Measurements from ENCODE around the gene PDE1C.
"Not testable (repeated sequence)": the region's sequence is repeated elsewhere in the genome, so short reads cannot be mapped to it uniquely, and the experiment has no call there.

PDE1C gene

GRCh38 chr7:31850066-31850465, 220.1 kb downstream of the PDE1C start:
- DNase-seq (ENCODE audit: low read depth in 2 of 2): no peak

DNA sequence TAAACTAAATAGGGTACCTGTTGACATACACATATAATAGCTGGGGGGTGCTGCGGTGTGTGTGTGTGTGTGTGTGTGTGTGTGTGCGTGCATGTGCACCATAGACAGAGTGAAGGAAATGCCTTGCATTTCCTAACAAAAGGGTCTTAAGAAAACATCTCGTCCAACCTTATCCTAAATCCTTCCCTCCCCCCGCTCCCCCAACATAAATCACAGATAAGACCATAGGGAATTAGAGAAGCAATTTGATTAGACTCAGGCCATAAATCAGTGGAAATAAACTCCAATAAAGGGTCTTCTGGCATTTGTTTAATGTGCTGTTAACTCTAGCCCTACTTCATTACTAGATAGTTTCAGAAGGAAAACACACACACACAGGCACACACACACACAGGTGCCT, 234.7 kb downstream of the PDE1C start:
- no peak for DNase-seq (ENCODE audit: low read depth in 2 of 2)

GRCh38 chr7:31833625-31834024, 236.6 kb downstream of the PDE1C start:
- DNase-seq (ENCODE audit: low read depth in 2 of 2): not testable (repeated sequence)

DNA sequence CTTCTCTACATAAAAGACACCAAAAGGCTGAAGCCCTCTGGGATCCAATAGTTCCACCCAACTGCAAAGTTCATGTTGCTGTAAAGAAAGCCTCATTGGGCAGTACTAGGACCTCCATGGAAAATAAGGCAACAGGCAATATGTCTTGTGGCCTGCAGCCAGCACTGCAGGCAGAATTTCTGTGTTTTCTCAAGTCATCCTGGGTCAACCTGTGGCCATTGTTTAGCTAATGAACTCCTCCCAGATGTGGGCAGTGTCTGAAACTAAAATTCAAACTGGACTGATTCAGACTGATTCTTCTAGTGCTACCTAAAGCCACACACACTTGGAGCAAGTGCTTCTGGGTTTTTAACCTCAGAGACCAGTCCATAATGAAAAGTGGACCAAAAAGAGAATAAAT, 241.7 kb downstream of the PDE1C start:
- DNase-seq (ENCODE audit: low read depth in 2 of 2): no peak

GRCh38 chr7:31825576-31825975, 244.6 kb downstream of the PDE1C start:
- no peak for DNase-seq (ENCODE audit: low read depth in 2 of 2)

DNA sequence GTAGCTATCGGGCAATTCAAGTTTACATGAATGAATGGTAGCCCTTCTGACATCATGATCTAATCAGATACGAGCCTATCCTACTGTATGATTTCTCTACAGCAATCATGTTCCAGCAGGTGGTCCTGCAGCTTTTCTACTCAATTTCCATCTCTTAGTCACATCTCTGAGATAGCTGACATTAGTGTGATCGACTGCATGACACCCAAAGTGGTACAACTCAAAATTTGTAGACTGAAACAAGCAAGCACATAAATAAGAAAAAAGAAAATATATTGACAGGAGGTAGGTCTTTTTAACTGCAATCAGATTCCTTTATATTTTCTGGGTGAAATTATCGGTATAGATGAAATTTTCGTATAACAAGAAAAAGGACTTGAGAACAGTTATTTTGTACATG, 251.2 kb downstream of the PDE1C start:
- no peak for DNase-seq (ENCODE audit: low read depth in 2 of 2)

DNA sequence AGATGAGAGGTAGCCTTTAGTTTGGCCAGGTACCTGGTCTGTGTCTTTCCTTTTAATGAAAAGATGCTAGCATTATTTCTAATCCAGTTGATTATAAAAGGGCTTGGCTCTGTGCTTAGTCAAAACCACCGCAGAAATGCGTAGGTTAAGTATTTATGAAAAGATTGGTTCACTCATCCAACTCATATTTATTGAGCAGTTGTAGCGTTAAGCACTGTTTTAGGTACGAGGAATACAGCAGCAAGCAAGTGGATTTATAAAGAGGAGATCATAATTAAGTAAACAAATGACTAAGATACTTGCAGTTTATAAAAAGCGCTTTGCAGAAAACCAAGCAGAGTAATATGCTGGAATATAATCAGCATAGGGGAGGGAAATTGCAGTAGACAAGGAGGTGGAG, 253.4 kb downstream of the PDE1C start:
- no peak for DNase-seq (ENCODE audit: low read depth in 2 of 2)

GRCh38 chr7:31815796-31816195, 254.4 kb downstream of the PDE1C start:
- no peak for DNase-seq (ENCODE audit: low read depth in 2 of 2)

- DNase-seq (ENCODE audit: low read depth in 2 of 2): no peak
Observed at GRCh38 chr7:31814187-31814586, 256.0 kb downstream of the PDE1C start.

GRCh38 chr7:31811650-31812461, 258.4 kb downstream of the PDE1C start:
- DNase-seq (ENCODE audit: low read depth in 2 of 2): no peak

DNA sequence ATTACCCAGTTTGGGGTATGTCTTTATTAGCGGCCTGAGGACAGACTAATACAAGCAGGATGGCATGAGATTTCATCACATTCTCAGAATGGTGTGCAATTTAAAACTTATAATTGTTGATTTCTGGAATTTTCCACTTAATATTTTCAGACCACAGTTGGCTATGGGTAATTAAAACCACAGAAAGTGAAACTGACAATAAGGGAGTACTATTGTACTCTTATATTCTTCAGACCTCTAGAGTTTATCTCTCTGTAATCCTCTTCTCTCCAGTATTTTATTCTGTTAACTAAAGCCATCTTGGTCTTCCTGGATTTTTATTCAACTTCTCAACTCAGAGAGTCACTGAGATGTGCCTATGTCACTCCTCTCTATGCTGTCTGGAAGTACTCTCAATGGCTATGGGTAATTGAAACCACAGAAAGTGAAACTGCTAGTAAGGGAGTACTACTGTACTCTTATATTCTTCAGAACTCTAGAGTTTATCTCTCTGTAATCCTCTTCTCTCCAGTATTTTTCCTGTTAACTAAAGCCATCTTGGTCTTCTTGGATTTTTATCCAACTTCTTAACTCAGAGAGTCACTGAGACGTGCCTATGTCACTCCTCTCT, 264.9 kb downstream of the PDE1C start:
- no peak for DNase-seq (ENCODE audit: low read depth in 2 of 2)

DNA sequence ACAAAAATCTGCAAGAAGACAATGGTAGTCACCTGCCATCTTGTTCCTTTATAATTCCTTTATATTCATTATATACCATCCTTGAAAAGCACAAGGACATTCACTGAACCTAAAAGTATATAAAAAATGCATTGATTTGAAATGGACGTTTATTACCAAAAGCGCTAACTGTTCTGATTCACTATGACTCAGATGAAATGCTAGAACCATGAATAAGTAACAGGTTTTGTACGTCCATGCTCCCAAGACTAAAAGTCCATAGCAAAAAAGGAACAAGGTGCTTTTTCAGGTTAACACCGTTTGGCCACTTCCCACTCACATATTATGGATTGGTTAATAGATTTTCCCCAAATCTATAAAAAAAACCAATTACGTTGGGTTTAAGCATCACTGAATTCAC, 273.8 kb downstream of the PDE1C start:
- DNase-seq (ENCODE audit: low read depth in 2 of 2): no peak

- no peak for DNase-seq (ENCODE audit: low read depth in 2 of 2)
Observed at GRCh38 chr7:31794851-31795344, 275.3 kb downstream of the PDE1C start.

DNA sequence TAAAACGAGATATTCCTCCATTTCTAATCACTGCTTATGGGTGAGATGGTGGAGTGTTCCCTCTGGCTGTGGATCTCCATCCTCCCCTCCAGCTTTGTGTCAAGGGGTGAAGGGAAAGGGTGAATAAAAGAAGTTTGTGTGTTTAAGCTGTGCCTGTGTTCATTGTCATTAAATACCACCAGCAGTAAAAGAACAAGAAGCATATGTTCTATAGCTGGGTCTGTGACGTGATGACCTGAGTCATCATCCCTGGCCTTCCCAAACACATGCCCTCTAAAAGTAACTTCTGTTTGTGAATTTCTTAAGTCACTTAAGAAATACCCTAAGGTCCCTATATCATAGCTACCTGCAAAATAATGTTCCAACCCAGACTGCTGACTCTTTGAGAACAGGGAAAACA, 278.3 kb downstream of the PDE1C start:
- no peak for DNase-seq (ENCODE audit: low read depth in 2 of 2)

DNA sequence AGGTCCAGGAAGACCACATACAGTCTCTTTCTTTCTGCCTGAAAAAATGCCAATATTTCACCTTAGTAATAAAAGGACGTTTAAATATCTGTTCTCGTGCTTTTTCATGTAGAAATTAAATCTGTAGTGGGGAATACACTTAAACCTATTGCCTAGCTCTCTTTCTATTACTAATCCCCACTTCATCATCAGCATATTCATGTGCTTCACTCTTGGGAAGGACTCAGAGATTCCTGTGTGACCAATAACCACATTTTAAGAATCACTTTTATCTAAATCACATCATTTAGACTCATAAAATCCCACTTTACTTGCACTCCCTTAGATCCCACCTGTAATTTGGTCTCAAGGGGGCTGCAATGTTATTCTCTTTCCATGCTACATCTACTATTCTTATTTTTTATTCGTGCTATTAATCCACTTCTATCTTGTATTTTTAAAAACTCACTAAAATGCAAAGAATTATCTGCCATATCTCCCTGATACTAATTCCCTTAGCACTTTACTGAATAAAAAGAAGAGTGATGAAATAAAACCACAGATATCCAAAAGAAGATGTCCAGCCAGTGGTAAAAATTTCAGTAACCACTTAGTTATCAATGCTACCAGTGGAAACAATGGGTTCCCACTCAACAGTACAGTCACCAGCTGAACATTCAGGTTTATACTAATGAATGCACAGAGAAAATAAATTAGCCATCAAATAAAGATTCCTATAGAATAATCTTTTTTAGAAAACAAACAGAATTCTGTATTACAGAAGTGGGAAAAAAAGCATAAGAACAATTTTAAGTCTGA, 281.1 kb downstream of the PDE1C start:
- no peak for DNase-seq (ENCODE audit: low read depth in 2 of 2)

DNA sequence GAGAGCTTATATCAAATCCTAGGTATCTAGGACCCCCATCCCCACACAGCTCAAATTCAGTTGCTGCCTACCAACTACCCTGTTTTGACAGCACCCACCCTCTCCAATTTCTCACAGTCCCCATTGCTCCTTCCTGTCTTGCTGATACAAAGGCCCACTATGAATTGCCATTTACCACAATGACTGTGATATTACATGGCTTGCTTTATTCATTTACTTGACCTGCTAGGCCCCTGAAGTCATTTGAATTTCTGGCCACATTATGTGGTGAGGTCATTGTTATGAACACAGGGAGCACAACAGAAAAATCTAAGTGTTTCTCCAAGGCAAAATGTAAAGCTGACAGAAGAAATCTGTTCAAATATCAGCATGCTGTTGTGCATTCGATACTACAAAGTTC, 281.8 kb downstream of the PDE1C start:
- DNase-seq (ENCODE audit: low read depth in 2 of 2): no peak

DNA sequence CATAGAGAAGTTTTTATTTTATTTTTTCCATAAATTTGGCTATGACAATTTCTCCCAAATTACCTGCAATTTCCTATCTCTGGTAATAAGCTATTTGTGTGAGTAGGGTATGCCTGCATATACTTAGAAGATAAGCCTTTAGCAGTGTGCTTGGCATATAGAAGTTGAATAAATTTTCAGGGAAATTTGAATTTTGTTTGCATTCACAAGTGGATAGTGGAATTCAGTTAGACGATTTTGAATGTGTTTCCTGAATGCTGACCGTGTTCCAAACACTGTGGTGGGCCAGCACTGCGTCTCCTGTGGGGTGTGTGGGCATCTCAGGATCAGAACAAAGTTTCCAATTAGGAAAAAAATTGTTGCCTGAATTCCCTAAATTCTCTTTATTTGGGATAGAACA, 283.9 kb downstream of the PDE1C start:
- no peak for DNase-seq (ENCODE audit: low read depth in 2 of 2)

DNA sequence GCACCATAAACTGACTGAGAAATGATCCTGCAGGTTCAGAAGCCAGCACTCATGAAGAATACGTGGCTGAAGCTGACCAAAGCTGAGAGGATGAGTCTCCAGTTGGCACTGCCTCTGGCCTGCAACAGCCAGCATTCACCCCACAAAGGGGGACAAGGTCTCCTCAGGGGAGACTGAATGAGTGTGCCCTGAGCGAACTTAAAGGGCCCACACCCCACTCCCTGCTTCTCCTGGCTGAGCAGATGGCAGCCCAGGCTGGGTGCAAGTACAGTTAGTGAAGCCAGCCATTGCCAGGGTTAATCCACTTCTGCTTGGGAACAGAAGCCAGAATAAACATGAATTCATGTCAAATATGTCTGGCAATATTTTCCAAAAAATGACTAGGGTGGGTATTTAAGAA, 285.1 kb downstream of the PDE1C start:
- DNase-seq (ENCODE audit: low read depth in 2 of 2): no peak

- DNase-seq (ENCODE audit: low read depth in 2 of 2): no peak
Observed at GRCh38 chr7:31783221-31783620, 287.0 kb downstream of the PDE1C start.

GRCh38 chr7:31782411-31782991, 287.7 kb downstream of the PDE1C start:
- DNase-seq (ENCODE audit: low read depth in 2 of 2): no peak

GRCh38 chr7:31778296-31778695, 291.9 kb downstream of the PDE1C start:
- no peak for DNase-seq (ENCODE audit: low read depth in 2 of 2)

GRCh38 chr7:31776616-31777015, 293.6 kb downstream of the PDE1C start:
- DNase-seq (ENCODE audit: low read depth in 2 of 2): no peak
